MCF 10A (cell line): ENCODE results near the gene SUSD3. TPM values are rescaled to one million over a fixed set of nuclear protein-coding genes. Genes with fewer than 3 reads are reported as not detected.

ENCODE experiments used
- BruUV-seq: library from RNA; stranded (reverse); fragments of 400-500 nt; replicated peaks from 2 replicates; lab custom pipeline; 2021; lab: Mats Ljungman, UMichigan
- CTCF ChIA-PET: fragments of 300-600 bp; sonication (Branson Sonifier 250); formaldehyde crosslinking; extraction: SDS; loops from one replicate; lab custom pipeline; 2021; ENCODE audit warnings: antibody characterized with exemption, inconsistent platforms; lab: Yijun Ruan, JAX
- POLR2A ChIA-PET: fragments of 300-600, 350-650 bp; sonication (Branson Sonifier 250); formaldehyde crosslinking; extraction: SDS; loops from one replicate; lab custom pipeline; 2020; ENCODE audit warnings: antibody characterized with exemption, inconsistent platforms; lab: Yijun Ruan, JAX
- DNase-seq: peaks from one replicate; pipeline ENCODE4 v3.0.0-alpha.2; 2018; ENCODE audit not compliant: unreplicated experiment
- H3K27ac Mint-ChIP-seq: one replicate; pipeline ENCODE4 v1.8.0; 2022; ENCODE audit warnings: mild to moderate bottlenecking, low read depth, mixed read lengths; ENCODE audit not compliant: unreplicated experiment
- H3K27me3 Mint-ChIP-seq: one replicate; pipeline ENCODE4 v1.8.0; 2022; ENCODE audit warnings: mixed read lengths; ENCODE audit not compliant: insufficient read depth, unreplicated experiment
- H3K36me3 Mint-ChIP-seq: one replicate; pipeline ENCODE4 v1.8.0; 2022; ENCODE audit warnings: mild to moderate bottlenecking, moderate library complexity, mixed read lengths; ENCODE audit not compliant: insufficient read depth, unreplicated experiment
- H3K4me1 Mint-ChIP-seq: one replicate; pipeline ENCODE4 v1.8.0; 2022; ENCODE audit warnings: mixed read lengths; ENCODE audit not compliant: insufficient read depth, unreplicated experiment
- H3K4me3 Mint-ChIP-seq: one replicate; pipeline ENCODE4 v1.8.0; 2022; ENCODE audit warnings: mild to moderate bottlenecking, moderate library complexity, mixed read lengths; ENCODE audit not compliant: unreplicated experiment
- H3K9me3 Mint-ChIP-seq: one replicate; pipeline ENCODE4 v1.8.0; 2022; ENCODE audit warnings: mixed read lengths; ENCODE audit not compliant: unreplicated experiment
- CTCF ChIP-seq: fragments of 200-600 bp; IDR thresholded peaks from one replicate; pipeline ENCODE4 v1.8.0; 2022; ENCODE audit warnings: antibody characterized with exemption, mild to moderate bottlenecking; ENCODE audit not compliant: unreplicated experiment
- intact Hi-C: fragments of 100-400 bp; cut with micrococcal nuclease; formaldehyde crosslinking; loops from 2 replicates; pipeline ENCODE4 v1.14.1; 2022
- total RNA-seq: library from RNA; stranded (reverse); gene quantifications from 2 replicates; pipeline ENCODE4 v1.2.3, GENCODE V29; 2022

SUSD3 gene
- total RNA-seq, 1 experiment from 2014 or later = not detected

DNA sequence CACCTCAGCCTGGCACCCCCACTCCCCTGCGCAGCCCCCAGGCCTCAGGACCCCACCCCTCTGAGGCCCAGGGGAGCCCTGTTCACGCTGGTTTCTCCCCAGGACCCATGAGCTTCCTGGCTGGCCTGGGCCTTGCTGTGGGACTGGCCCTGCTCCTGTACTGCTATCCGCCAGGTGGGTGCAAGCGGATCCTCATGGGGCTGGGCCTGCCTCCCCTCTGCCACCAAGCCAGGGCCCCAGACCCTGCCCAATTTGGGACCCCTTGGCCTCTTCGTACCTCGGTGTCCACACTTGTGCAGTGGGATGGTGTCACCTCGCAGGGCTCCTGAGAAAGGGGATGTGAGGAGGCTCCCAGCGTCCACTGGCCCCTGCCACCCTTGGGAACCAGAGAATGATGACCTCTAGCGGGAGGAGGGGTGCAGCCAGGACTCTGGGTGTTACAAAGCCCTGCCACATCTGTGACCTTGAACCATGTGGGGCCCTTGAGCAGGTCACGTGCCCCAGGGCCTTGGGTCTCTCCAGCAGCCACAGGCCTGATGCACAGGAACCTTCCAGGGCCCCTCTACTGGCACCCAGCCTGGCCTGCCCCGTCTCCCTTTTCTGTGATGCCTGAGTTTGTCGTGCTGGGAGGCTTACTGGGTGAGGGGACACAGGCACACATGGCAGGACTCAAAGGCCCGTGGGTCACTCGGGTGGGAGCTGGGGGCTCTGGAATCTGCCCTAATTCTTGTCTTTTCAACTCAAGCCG, 53.8 kb downstream of the SUSD3 start:
- H3K4me1 Mint-ChIP-seq = peaks cover 21% of the 10 kb centered on the region
- H3K4me3 Mint-ChIP-seq = no peak overlapping the region
- no peaks in the 10 kb centered on the region for H3K9me3 Mint-ChIP-seq
- no peak for TF ChIP-seq CTCF
- POLR2A ChIA-PET = interaction anchor here (0.7 to 1.4 kb wide), 2 partner anchors 14 to 44 kb away, joined by 3 to 5 read pairs; no protein-coding TSS in a partner anchor
- DNase-seq = no peak
- H3K27ac Mint-ChIP-seq = peak overlapping the region; percentile 77
- intact Hi-C loops = no loop called here
- CTCF ChIA-PET = interaction anchor here (0.6 to 5.8 kb wide), 5 partner anchors 14 to 474 kb away, joined by 3 to 35 read pairs (median 3); no protein-coding TSS in a partner anchor
- peaks cover 16% of the 10 kb centered on the region for H3K36me3 Mint-ChIP-seq
- no TSS peak for BruUV-seq
- H3K27me3 Mint-ChIP-seq = no peaks in the 10 kb centered on the region

GRCh38 chr9:93112864-93113389, 54.4 kb downstream of the SUSD3 start:
- BruUV-seq = no TSS peak
- intact Hi-C loops = no loop called here
- H3K4me1 Mint-ChIP-seq = peaks cover 21% of the 10 kb centered on the region
- DNase-seq = no peak
- H3K9me3 Mint-ChIP-seq = no peaks in the 10 kb centered on the region
- H3K27ac Mint-ChIP-seq = no peak overlapping the region
- H3K36me3 Mint-ChIP-seq = peaks cover 21% of the 10 kb centered on the region
- H3K27me3 Mint-ChIP-seq = no peaks in the 10 kb centered on the region
- no peak for TF ChIP-seq CTCF
- H3K4me3 Mint-ChIP-seq = no peak overlapping the region
- POLR2A ChIA-PET = no interaction called here
- CTCF ChIA-PET = interaction anchor here (0.6 to 0.7 kb wide), 2 partner anchors 190 to 193 kb away, joined by 3 read pairs; no protein-coding TSS in a partner anchor

DNA sequence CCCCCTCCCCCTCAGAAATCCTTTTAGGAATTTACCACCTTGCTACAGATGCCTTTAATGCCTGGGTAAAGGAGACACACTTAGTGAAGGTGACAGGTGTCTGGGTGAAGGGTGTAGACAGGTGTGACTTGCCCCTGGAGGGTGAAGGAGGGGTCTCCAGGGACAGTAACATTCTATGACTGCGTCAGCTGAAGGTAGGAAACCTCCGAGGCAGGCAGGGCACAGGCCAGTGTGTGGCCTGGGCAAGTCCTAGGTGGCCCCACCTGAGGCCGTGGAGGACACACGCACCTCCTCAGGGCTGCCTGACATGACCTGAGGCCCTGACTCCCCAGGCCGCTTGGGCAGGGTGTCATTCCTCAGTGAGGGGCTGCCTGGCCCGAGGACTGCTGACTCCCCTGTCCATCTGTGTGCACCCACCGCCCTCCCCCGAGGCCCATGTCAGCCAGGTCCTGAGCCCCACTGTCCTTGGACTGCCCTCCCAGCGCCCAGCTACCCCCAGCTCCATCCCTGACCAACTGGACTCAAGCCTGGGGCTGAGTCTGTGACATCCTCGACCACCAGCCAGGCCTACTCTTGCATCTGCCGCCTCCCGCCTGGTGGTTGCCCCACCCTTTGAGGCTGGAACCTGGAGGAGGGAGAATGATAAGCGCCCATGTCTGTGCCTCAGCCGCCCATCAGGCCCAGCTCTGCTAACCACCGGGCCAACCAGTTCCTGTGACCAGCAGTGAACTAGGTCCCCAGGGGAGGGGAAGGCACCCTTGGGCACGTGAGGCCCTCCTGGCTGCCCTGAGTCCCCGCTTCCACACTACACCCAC, 55.9 kb downstream of the SUSD3 start:
- Mint-ChIP-seq H3K27me3 (no peaks in the 10 kb centered on the region), H3K4me3 (no peak overlapping the region), H3K4me1 (peaks cover 25% of the 10 kb centered on the region), H3K9me3 (no peaks in the 10 kb centered on the region), H3K27ac (peak overlapping the region; percentile 46), H3K36me3 (peaks cover 22% of the 10 kb centered on the region)
- no TSS peak for BruUV-seq
- intact Hi-C loops = no loop called here
- no peak for TF ChIP-seq CTCF
- DNase-seq = no peak
- ChIA-PET CTCF (interaction anchor here (0.6 to 1.0 kb wide), 4 partner anchors 10 to 169 kb away, joined by 3 to 4 read pairs (median 3); no protein-coding TSS in a partner anchor), POLR2A (no interaction called here)

- Mint-ChIP-seq H3K4me3 (no peak overlapping the region), H3K36me3 (peaks cover 23% of the 10 kb centered on the region), H3K27ac (peak overlapping the region; percentile 46), H3K4me1 (peaks cover 31% of the 10 kb centered on the region), H3K27me3 (no peaks in the 10 kb centered on the region), H3K9me3 (no peaks in the 10 kb centered on the region)
- no peak for DNase-seq
- TF ChIP-seq CTCF = no peak
- intact Hi-C loops = no loop called here
- POLR2A ChIA-PET = interaction anchor here (1.8 kb wide), 1 partner anchor 19 kb away, joined by 7 read pairs; the partner anchor contains the start of gene NINJ1
- no TSS peak for BruUV-seq
- CTCF ChIA-PET = interaction anchor here (0.6 to 1.0 kb wide), 3 partner anchors 11 to 47 kb away, joined by 3 to 4 read pairs (median 3); no protein-coding TSS in a partner anchor
These were observed 56.5 kb downstream of the SUSD3 start for GRCh38 chr9:93114984-93115335.
